ENCODE results near the gene MBOAT1.

The MBOAT1 gene

DNA sequence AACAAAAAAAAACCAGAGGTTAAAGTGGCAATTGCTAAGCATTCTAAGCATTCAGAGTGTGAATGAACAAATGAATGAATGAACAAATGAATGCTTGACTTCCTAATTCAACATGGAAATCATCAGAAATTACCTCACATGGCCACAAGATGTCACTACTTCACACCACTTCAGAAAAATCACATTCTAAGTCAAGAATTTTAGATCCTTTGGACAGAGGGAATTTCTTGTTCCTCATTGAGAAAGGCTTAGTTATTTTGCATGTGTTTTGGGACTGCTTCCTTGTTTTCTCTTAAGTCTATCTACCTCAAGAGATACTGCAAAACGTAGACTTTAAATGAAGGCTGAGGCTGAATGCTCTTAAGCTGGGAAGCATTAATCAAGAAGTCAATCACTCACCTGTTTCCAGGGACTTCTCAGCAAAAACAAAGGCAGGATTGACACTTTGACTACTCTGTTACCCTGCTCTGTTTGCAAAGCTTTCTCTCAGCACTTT lies 120.2 kb downstream of the MBOAT1 start:
- DNase-seq, result no peak

DNA sequence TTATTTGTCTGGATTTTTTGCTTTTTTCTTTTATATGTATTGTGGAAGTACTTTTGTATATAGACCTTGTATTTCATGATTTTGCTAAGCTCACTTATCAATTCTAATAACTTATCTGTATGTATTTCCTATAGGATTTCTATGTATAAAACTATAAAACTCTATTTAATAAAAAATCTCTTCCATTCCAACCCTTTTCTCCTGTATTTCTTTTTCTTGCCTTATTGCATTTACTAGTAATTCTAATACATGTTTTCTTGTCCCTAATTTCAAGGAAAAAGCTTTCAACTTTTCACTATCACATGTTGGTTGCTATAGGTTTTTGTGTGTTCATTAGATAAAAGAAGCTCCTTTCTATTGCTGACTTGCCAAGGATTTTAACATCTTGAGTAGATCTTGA lies 125.3 kb downstream of the MBOAT1 start:
- no peak for DNase-seq

DNA sequence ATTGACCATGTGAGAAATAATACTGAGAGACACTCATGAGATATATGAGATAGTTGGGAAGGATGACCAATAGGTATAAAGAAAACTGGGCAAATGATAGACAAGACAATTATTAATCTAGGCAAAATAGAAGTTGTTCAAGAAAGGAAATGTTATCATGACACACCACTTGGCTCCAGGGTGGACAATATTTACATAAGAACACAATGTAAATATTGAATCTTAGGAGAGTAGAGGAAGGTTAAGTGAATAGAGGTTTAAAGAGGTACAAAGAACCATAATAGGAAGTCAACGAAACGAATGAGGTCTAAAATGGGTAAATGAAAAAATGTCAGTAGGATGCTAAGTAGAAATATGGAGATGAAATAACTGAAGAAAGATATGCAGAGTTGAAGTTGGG lies 126.5 kb downstream of the MBOAT1 start:
- no peak for DNase-seq

- DNase-seq, result no peak
Measured at GRCh38 chr6:20084411-20084810, 127.9 kb downstream of the MBOAT1 start.

GRCh38 chr6:20071998-20072397 lies 140.3 kb downstream of the MBOAT1 start:
- no peak for DNase-seq

DNA sequence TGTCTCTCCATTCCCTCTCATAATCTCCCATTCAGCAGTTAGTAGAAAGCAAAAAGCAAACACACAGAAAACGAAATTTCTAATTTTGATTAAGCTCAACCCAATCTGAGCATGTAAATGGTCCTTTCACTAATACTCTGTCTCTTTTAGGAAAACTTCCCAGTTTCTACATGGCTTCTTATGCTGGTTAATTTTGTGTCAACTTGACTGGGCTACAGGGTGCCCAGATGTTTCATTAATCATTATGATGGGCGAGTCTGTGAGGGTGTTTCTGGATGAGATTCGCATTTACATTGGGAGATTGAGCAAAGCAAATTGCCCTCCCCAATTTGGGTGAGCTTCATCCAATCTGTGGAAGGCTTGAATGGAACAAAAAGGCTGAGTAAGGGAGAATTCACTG lies 142.2 kb downstream of the MBOAT1 start:
- no peak for DNase-seq

GRCh38 chr6:20069021-20069522 lies 143.2 kb downstream of the MBOAT1 start:
- no peak for DNase-seq

DNA sequence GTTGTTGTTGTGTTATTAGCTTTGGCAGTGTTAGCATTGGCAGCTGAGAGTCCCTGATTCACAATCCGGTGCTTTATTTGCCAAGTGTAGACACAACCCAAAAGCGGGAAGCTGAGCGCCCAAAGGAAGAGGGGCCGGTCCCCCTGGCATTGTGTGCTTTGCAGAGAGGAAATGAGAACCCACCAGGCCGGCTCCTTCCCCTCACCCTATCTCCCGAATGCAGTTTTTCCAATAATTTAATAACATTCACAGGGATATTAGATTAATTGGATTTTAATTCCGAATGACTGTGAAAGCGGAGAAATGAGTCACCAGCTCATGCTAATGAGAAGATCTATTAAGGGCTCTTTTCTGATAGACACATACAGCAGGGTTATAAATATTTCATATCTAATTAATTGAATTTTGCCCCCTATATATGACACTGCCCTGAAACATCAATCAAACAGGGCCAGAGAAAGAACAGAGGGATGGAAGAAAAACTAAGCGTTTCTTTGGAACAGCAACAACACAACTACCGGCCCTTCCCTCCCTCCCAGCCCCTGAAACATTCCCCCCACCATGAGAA lies 143.8 kb downstream of the MBOAT1 start:
- DNase-seq, result no peak

- DNase-seq, result no peak
Measured at GRCh38 chr6:20061952-20062351, 150.3 kb downstream of the MBOAT1 start.

- DNase-seq, result no peak
Measured at GRCh38 chr6:20060252-20060651, 152.0 kb downstream of the MBOAT1 start.

- no peak for DNase-seq
Measured at GRCh38 chr6:20058912-20059311, 153.4 kb downstream of the MBOAT1 start.

DNA sequence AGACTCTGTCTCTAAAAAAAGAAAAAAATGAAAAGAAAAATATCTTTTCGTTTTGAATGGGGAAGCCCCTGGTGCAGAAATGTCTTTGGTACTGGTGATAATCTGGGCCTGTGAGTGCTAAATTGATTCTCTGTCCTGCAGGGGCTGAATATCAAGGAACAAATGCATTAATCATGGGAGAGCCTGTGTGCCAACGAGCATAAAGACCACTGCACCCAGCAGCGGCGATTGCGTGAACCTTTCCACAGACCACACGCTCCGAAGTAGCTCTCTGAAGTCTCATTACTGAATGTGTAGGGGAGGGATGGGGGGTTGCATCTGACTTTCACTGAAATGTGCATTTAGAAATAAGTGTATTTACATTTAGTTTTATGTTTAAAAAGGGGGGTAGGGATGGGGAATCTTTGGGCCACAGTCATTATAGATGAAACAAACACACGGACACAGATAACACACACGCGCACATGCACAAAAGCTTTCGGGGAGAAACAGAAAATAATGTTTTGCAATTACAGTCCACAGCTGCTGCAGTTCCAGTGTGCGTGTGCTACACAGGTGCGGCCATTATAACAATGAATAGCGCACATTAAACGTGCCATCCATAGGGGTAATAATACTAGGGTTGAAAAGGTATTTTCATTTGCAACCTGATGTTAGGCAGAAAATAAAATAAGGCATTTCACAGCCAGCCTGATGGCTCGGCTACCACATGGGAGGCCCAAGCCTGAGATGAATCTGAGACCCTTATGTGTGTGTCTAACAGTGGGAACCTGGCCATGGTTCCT lies 154.0 kb downstream of the MBOAT1 start:
- no peak for DNase-seq

- no peak for DNase-seq
Measured at GRCh38 chr6:20056350-20056992, 155.8 kb downstream of the MBOAT1 start.

GRCh38 chr6:20055916-20056315 lies 156.4 kb downstream of the MBOAT1 start:
- no peak for DNase-seq
